SH-SY5Y (cell line): ENCODE measurements around the gene CRYL1.

Source experiments
- GATA2 ChIP-seq: IDR thresholded peaks from 2 replicates; pipeline ENCODE4 v1.6.1; 2011; ENCODE audit warnings: mild to moderate bottlenecking, low read depth, low read length
- GATA3 ChIP-seq: IDR thresholded peaks from 2 replicates; pipeline ENCODE4 v1.6.1; 2011; ENCODE audit warnings: low read depth, mild to moderate bottlenecking, low read length, moderate library complexity

DNA sequence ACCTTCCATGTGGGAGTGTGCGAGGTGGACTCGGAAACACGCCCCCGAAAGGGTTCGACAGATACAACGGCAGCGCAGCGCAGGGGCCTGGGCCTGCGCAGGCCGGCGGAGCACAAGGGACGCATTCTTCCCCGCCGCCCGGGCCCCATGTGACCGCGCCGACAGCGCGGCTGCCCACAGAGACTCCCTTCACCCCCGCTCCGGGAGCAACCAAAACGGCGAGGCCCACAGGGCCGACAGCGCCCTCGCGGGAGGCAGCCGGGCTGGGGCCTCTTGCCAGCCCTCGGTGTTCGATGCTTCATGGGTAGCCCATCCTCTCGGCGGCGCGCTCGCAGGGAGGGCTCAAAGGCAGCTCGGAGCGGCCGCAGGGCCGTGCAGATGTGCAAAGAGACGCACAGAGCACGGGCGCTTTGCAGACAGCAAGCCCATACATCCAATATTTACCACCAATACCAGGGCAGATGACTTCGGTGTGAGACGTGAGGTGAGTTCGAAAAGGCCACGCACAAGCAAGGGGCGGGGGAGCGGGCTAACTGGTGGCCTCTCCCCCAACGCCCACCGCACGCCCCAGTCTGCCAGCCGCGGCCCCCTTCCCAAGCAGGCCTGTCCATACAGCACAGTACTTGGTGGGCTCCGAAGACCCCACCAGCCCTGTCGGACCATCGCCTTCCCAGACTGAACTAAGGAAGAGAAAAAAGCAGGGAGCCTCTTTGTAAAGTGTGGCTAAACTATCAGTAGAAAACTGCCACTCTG lies 89.9 kb downstream of the CRYL1 start:
- no peak for TF ChIP-seq GATA2
- no peak for TF ChIP-seq GATA3
